HEK293 (cell line): ENCODE measurements around the gene TIRAP.

ENCODE experiments used
- CTCF ChIA-PET: fragments of 350-600 bp; formaldehyde crosslinking; extraction: SDS; loops from one replicate; lab custom pipeline; 2021; ENCODE audit warnings: antibody characterized with exemption; lab: Yijun Ruan, JAX
- POLR2A ChIA-PET: fragments of 300-600 bp; formaldehyde crosslinking; extraction: SDS; loops from one replicate; lab custom pipeline; 2020; ENCODE audit warnings: antibody characterized with exemption, inconsistent platforms; lab: Yijun Ruan, JAX
- H3K27ac ChIP-seq: fragments of 200-500 bp; sonication (Bioruptor generic); 2 replicates; pipeline ENCODE4 v1.5.1; 2014; ENCODE audit warnings: low read depth, low read length, control low read depth, inconsistent platforms; ENCODE audit errors: extremely low read depth
- H3K36me3 ChIP-seq, 2 experiments: fragments of 200-500 bp in 1 of 2; sonication (Bioruptor generic) in 1 of 2; 1 replicate in 1 of 2; 2 replicates in 1 of 2; pipeline ENCODE4 v1.5.1; 2014 to 2017; ENCODE audit warnings: inconsistent platforms in 2 of 2, low read length in 2 of 2; ENCODE audit not compliant: control insufficient read depth in 2 of 2, insufficient read depth in 1 of 2
- H3K4me1 ChIP-seq: fragments of 200-500 bp; sonication (Bioruptor generic); 2 replicates; pipeline ENCODE4 v1.5.1; 2014; ENCODE audit warnings: mild to moderate bottlenecking, low read length, inconsistent platforms; ENCODE audit not compliant: control insufficient read depth, insufficient read depth
- H3K4me3 ChIP-seq: 2 replicates; pipeline ENCODE4 v1.5.1; 2011; ENCODE audit warnings: low read depth, mild to moderate bottlenecking, control low read depth, low read length, moderate library complexity
- H3K9me3 ChIP-seq: fragments of 200-500 bp; sonication (Bioruptor generic); 2 replicates; pipeline ENCODE4 v1.5.1; 2014; ENCODE audit warnings: low read depth, low read length, inconsistent platforms; ENCODE audit not compliant: control insufficient read depth, insufficient read depth
- AEBP2 ChIP-seq: fragments of 450-650 bp; formaldehyde crosslinking; IDR thresholded peaks from 2 replicates; pipeline ENCODE4 v1.5.1; 2016; ENCODE audit warnings: missing biosample characterization, missing genetic modification characterization, borderline replicate concordance
- GLIS1 ChIP-seq: fragments of 450-650 bp; formaldehyde crosslinking; IDR thresholded peaks from 2 replicates; pipeline ENCODE4 v1.5.1; 2016; ENCODE audit warnings: missing biosample characterization, missing genetic modification characterization
- IKZF3 ChIP-seq: fragments of 450-650 bp; IDR thresholded peaks from 2 replicates; pipeline ENCODE4 v1.5.0; 2018; ENCODE audit warnings: missing biosample characterization, mild to moderate bottlenecking, missing genetic modification characterization, moderate library complexity
- OVOL3 ChIP-seq: fragments of 450-650 bp; formaldehyde crosslinking; IDR thresholded peaks from 2 replicates; pipeline ENCODE4 v1.5.1; 2016; ENCODE audit warnings: missing biosample characterization, missing genetic modification characterization
- PRDM4 ChIP-seq: fragments of 450-650 bp; formaldehyde crosslinking; IDR thresholded peaks from 2 replicates; pipeline ENCODE4 v1.5.1; 2017; ENCODE audit warnings: missing biosample characterization, missing genetic modification characterization
- ZBTB1 ChIP-seq: fragments of 450-650 bp; formaldehyde crosslinking; IDR thresholded peaks from 2 replicates; pipeline ENCODE4 v1.5.1; 2016; ENCODE audit warnings: missing biosample characterization, missing genetic modification characterization
- ZBTB20 ChIP-seq: fragments of 450-650 bp; formaldehyde crosslinking; IDR thresholded peaks from 2 replicates; pipeline ENCODE4 v1.5.1; 2016; ENCODE audit warnings: missing biosample characterization, missing genetic modification characterization
- ZBTB44 ChIP-seq: fragments of 450-650 bp; IDR thresholded peaks from 2 replicates; pipeline ENCODE4 v1.5.1; 2018; ENCODE audit warnings: missing biosample characterization, mild to moderate bottlenecking, missing genetic modification characterization
- ZBTB49 ChIP-seq: fragments of 450-650 bp; formaldehyde crosslinking; IDR thresholded peaks from 2 replicates; pipeline ENCODE4 v1.5.1; 2016; ENCODE audit warnings: missing biosample characterization, missing genetic modification characterization, low read depth
- ZBTB8A ChIP-seq: fragments of 450-650 bp; formaldehyde crosslinking; IDR thresholded peaks from 2 replicates; pipeline ENCODE4 v1.5.1; 2016; ENCODE audit warnings: missing biosample characterization, missing genetic modification characterization
- ZNF223 ChIP-seq: fragments of 450-650 bp; formaldehyde crosslinking; IDR thresholded peaks from 2 replicates; pipeline ENCODE4 v1.5.1; 2016; ENCODE audit warnings: missing biosample characterization, missing genetic modification characterization
- ZNF248 ChIP-seq: fragments of 450-650 bp; formaldehyde crosslinking; IDR thresholded peaks from 2 replicates; pipeline ENCODE4 v1.5.1; 2017; ENCODE audit warnings: missing biosample characterization, missing genetic modification characterization
- ZNF341 ChIP-seq: fragments of 450-650 bp; formaldehyde crosslinking; IDR thresholded peaks from 2 replicates; pipeline ENCODE4; 2016; ENCODE audit warnings: low read depth, missing biosample characterization, missing genetic modification characterization
- ZNF510 ChIP-seq: fragments of 450-650 bp; formaldehyde crosslinking; IDR thresholded peaks from 2 replicates; pipeline ENCODE4 v1.5.1; 2018; ENCODE audit warnings: mild to moderate bottlenecking, missing genetic modification characterization, missing biosample characterization; ENCODE audit not compliant: insufficient replicate concordance
- ZNF555 ChIP-seq: fragments of 450-650 bp; formaldehyde crosslinking; conservative IDR thresholded peaks from 2 replicates; pipeline ENCODE4 v1.5.1; 2017; ENCODE audit warnings: missing biosample characterization, mild to moderate bottlenecking, missing genetic modification characterization, inconsistent platforms
- ZNF624 ChIP-seq: fragments of 450-650 bp; formaldehyde crosslinking; IDR thresholded peaks from 2 replicates; pipeline ENCODE4 v1.5.1; 2017; ENCODE audit warnings: missing biosample characterization, missing genetic modification characterization
- ZNF701 ChIP-seq: fragments of 450-650 bp; formaldehyde crosslinking; IDR thresholded peaks from 2 replicates; pipeline ENCODE4 v1.5.1; 2016; ENCODE audit warnings: missing biosample characterization, missing genetic modification characterization
- ZNF747 ChIP-seq: fragments of 450-650 bp; formaldehyde crosslinking; IDR thresholded peaks from 2 replicates; pipeline ENCODE4 v1.5.1; 2016; ENCODE audit warnings: missing biosample characterization, missing genetic modification characterization
- ZSCAN23 ChIP-seq: fragments of 450-650 bp; formaldehyde crosslinking; IDR thresholded peaks from 2 replicates; pipeline ENCODE4 v1.5.1; 2016; ENCODE audit warnings: missing biosample characterization, missing genetic modification characterization
- ZSCAN30 ChIP-seq: fragments of 450-650 bp; IDR thresholded peaks from 2 replicates; pipeline ENCODE4 v1.5.1; 2018; ENCODE audit warnings: missing biosample characterization, mild to moderate bottlenecking, missing genetic modification characterization, moderate library complexity

Gene TIRAP

GRCh38 chr11:126257764-126258163 is 25.1 kb upstream of the TIRAP start:
- no peaks in the 10 kb centered on the region for H3K4me1 ChIP-seq
- POLR2A ChIA-PET = interaction anchor here (1.1 kb wide), 1 partner anchor 14 kb away, joined by 4 read pairs; no protein-coding TSS in a partner anchor
- TF ChIP-seq PRDM4 (tag by site-specific recombination) (no peak), GLIS1 (tag by site-specific recombination) (no peak), ZNF510 (tag by site-specific recombination) (no peak), ZBTB1 (tag by site-specific recombination) (no peak), OVOL3 (no peak), ZBTB44 (tag by site-specific recombination) (no peak), ZSCAN23 (no peak), ZNF223 (tag by site-specific recombination) (no peak), ZNF248 (tag by site-specific recombination) (no peak), ZNF747 (tag by site-specific recombination) (no peak), IKZF3 (tag by site-specific recombination) (no peak), ZNF624 (tag by site-specific recombination) (no peak), ZBTB49 (tag by site-specific recombination) (no peak), ZNF341 (no peak), ZBTB20 (tag by site-specific recombination) (no peak), ZSCAN30 (tag by site-specific recombination) (no peak), AEBP2 (tag by site-specific recombination) (no peak), ZNF555 (no peak), ZNF701 (tag by site-specific recombination) (no peak), ZBTB8A (tag by site-specific recombination) (no peak)
- TF ChIP-seq, all 188 proteins: peak for 0
- no peak overlapping the region for H3K27ac ChIP-seq
- CTCF ChIA-PET = interaction anchor here (0.6 kb wide), 1 partner anchor 336 kb away, joined by 3 read pairs; no protein-coding TSS in a partner anchor
- H3K9me3 ChIP-seq = no peaks in the 10 kb centered on the region
- no peak overlapping the region for H3K4me3 ChIP-seq
- H3K36me3 ChIP-seq = peaks cover 5 to 76% of the 10 kb centered on the region in 2 experiments; a peak in 2 of 3 replicates
